ENCODE results near the gene MBP. TPM values are rescaled to one million over a fixed set of nuclear protein-coding genes. Genes with fewer than 3 reads are reported as not detected.

MBP gene
- total and polyA plus RNA-seq, 2 of the 4 experiments (the other 2 are of a cell fraction) = 0.72 to 0.90 TPM

GRCh38 chr18:76955524-76956170 is 176.9 kb downstream of the MBP start:
- no peak for TF ChIP-seq CHD1 (IDR thresholded peaks at IDR 0.05; ENCODE audit: low read depth, low read length)
- TF ChIP-seq CTCF (conservative IDR thresholded peaks at IDR 0.05; ENCODE audit: low read depth, low read length) = no peak
- TF ChIP-seq MAZ (IDR thresholded peaks at IDR 0.05; ENCODE audit: borderline replicate concordance, low read depth, low read length) = no peak
- no peak for TF ChIP-seq POLR2A (IDR thresholded peaks at IDR 0.05; ENCODE audit: low read depth, low read length)
- no peak for TF ChIP-seq MAFK (IDR thresholded peaks at IDR 0.05; ENCODE audit: low read depth, low read length)
- TF ChIP-seq MXI1 (IDR thresholded peaks at IDR 0.05; ENCODE audit: borderline replicate concordance, low read depth, low read length) = no peak
- no peak for TF ChIP-seq NFE2L2 (IDR thresholded peaks at IDR 0.05; ENCODE audit: low read depth, low read length)
- no peak for TF ChIP-seq ELK1 (IDR thresholded peaks at IDR 0.05; ENCODE audit: borderline replicate concordance, low read depth, low read length)
- TF ChIP-seq BHLHE40 (IDR thresholded peaks at IDR 0.05; ENCODE audit: low read depth, low read length) = no peak
- TF ChIP-seq CEBPB (IDR thresholded peaks at IDR 0.05; ENCODE audit: low read depth, low read length) = no peak
- no peak for TF ChIP-seq RCOR1 (IDR thresholded peaks at IDR 0.05; ENCODE audit: insufficient replicate concordance, low read length)
- TF ChIP-seq RAD21 (IDR thresholded peaks at IDR 0.05; ENCODE audit: low read length) = no peak
- TF ChIP-seq, protein P1, sequence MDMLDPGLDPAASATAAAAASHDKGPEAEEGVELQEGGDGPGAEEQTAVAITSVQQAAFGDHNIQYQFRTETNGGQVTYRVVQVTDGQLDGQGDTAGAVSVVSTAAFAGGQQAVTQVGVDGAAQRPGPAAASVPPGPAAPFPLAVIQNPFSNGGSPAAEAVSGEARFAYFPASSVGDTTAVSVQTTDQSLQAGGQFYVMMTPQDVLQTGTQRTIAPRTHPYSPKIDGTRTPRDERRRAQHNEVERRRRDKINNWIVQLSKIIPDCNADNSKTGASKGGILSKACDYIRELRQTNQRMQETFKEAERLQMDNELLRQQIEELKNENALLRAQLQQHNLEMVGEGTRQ (IDR thresholded peaks at IDR 0.05; ENCODE audit: low read depth, low read length) = no peak
- TF ChIP-seq FOS (IDR thresholded peaks at IDR 0.05; ENCODE audit: low read depth, low read length) = no peak
- no peak for TF ChIP-seq SMC3 (IDR thresholded peaks at IDR 0.05; ENCODE audit: low read depth, low read length)
- Histone ChIP-seq H3K14ac (replicated peaks; ENCODE audit: low read depth, low read length) (no peak overlapping the region), H3K9ac (ENCODE audit: low read depth, low read length) (no peak overlapping the region), H2BK5ac (ENCODE audit: low read depth, low read length, poor library complexity, severe bottlenecking) (no peak overlapping the region), H2AK9ac (replicated peaks; ENCODE audit: low read depth, low read length, poor library complexity) (no peak overlapping the region), H3K79me1 (ENCODE audit: low read depth in 1 of 2, low read length in 2 of 2) (no peaks in the 10 kb centered on the region), H4K91ac (ENCODE audit: insufficient read depth, low read depth, low read length) (no peak overlapping the region), H3K9me1 (ENCODE audit: insufficient read depth, low read length) (peaks cover 8% of the 10 kb centered on the region), H4K8ac (ENCODE audit: low read depth in 2 of 2, low read length in 2 of 2) (no peak overlapping the region), H2AFZ (replicated peaks; ENCODE audit: low read length, poor library complexity) (no peak overlapping the region), H2BK15ac (ENCODE audit: low read depth, low read length) (no peak overlapping the region), H3K27ac (ENCODE audit: insufficient read depth, low read length) (no peak overlapping the region), H4K20me1 (ENCODE audit: insufficient read depth, low read length) (no peaks in the 10 kb centered on the region), H4K5ac (ENCODE audit: low read depth, low read length) (no peak overlapping the region), H3K4me1 (ENCODE audit: control insufficient read depth, insufficient read depth, low read length) (no peaks in the 10 kb centered on the region; the same call in 1 of the 2 replicates), H3K18ac (ENCODE audit: low read depth, low read length) (no peak overlapping the region), H3K23ac (ENCODE audit: low read depth, low read length) (no peak overlapping the region), H2BK120ac (ENCODE audit: low read depth, low read length) (no peak overlapping the region), H3K27me3 (ENCODE audit: control insufficient read depth, insufficient read depth, low read length) (no peaks in the 10 kb centered on the region), H3K36me3 (ENCODE audit: control insufficient read depth, insufficient read depth, low read length) (peaks cover 39% of the 10 kb centered on the region), H3K4me3 (ENCODE audit: insufficient read depth, low read depth, low read length) (no peak overlapping the region), H3K4me2 (ENCODE audit: low read depth, low read length) (no peak overlapping the region), H3K9me3 (ENCODE audit: control insufficient read depth, insufficient read depth, low read length) (no peaks in the 10 kb centered on the region), H3K56ac (ENCODE audit: extremely low read depth, insufficient read depth, low read length) (no peak overlapping the region), H2BK20ac (ENCODE audit: low read depth, low read length) (no peak overlapping the region), H2AK5ac (ENCODE audit: low read depth, low read length) (no peak overlapping the region), H3K4ac (ENCODE audit: low read depth, low read length) (no peak overlapping the region)
- intact Hi-C loops (cut with micrococcal nuclease) = no loop called here
- BruUV-seq (replicated peaks) = no TSS peak
- DNase-seq (no peak), ATAC-seq (ENCODE audit: low read depth) (no peak)
- 97% methylated on average over 15 of the region's 28 CpGs; no CpG with 5 or more reads in 1 of the 2 experiments for WGBS, 2 experiments (ENCODE audit: extremely low coverage in 2 of 2, insufficient read length in 1 of 2)
- in situ Hi-C loops (cut with MboI; ENCODE audit: low sequenced_read_pairs) = no loop called here
- dilution Hi-C loops (cut with HindIII; ENCODE audit: low sequenced_read_pairs, unreplicated experiment) = no loop called here
- ChIA-PET POLR2A (ENCODE audit: unreplicated experiment) (no interaction called here), CTCF (no interaction called here)

Measured in IMR-90 (cell line).